ENCODE results near the gene PCDHA9.
"Not testable (repeated sequence)": the region's sequence is repeated elsewhere in the genome, so short reads cannot be mapped to it uniquely, and the experiment has no call there.

The PCDHA9 gene

GRCh38 chr5:140827704-140828361 is 20.3 kb upstream of the PCDHA9 start, which contains the start of gene PCDHA6:
Gene PCDHA6, plus strand, starts transcription at chr5:140827960. Its CDS starts 132 bp downstream, at chr5:140828092.
- peak; percentile 49 for TF ChIP-seq CTCF (IDR thresholded peaks at IDR 0.05; ENCODE audit: control insufficient read depth, insufficient read depth, low read depth, low read length, missing control alignments)
- H3K4me3 ChIP-seq (ENCODE audit: control insufficient read depth, low read depth, low read length), result peak within 1 kb of the TSS; percentile 41
- DNase-seq (ENCODE audit: low read depth), result no peak

DNA sequence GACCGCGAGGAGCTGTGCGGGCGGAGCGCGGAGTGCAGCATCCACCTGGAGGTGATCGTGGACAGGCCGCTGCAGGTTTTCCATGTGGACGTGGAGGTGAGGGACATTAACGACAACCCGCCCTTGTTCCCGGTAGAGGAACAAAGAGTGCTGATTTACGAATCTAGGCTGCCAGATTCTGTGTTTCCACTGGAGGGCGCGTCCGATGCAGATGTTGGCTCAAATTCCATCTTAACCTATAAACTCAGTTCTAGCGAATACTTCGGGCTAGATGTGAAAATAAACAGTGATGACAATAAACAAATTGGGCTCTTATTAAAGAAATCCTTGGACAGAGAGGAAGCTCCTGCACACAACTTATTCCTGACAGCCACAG is 19.8 kb upstream of the PCDHA9 start:
- DNase-seq (ENCODE audit: low read depth), result no peak
- peak; percentile 32 for TF ChIP-seq CTCF (IDR thresholded peaks at IDR 0.05; ENCODE audit: control insufficient read depth, insufficient read depth, low read depth, low read length, missing control alignments)
- H3K4me3 ChIP-seq (ENCODE audit: control insufficient read depth, low read depth, low read length), result peak overlapping the region; percentile 41

DNA sequence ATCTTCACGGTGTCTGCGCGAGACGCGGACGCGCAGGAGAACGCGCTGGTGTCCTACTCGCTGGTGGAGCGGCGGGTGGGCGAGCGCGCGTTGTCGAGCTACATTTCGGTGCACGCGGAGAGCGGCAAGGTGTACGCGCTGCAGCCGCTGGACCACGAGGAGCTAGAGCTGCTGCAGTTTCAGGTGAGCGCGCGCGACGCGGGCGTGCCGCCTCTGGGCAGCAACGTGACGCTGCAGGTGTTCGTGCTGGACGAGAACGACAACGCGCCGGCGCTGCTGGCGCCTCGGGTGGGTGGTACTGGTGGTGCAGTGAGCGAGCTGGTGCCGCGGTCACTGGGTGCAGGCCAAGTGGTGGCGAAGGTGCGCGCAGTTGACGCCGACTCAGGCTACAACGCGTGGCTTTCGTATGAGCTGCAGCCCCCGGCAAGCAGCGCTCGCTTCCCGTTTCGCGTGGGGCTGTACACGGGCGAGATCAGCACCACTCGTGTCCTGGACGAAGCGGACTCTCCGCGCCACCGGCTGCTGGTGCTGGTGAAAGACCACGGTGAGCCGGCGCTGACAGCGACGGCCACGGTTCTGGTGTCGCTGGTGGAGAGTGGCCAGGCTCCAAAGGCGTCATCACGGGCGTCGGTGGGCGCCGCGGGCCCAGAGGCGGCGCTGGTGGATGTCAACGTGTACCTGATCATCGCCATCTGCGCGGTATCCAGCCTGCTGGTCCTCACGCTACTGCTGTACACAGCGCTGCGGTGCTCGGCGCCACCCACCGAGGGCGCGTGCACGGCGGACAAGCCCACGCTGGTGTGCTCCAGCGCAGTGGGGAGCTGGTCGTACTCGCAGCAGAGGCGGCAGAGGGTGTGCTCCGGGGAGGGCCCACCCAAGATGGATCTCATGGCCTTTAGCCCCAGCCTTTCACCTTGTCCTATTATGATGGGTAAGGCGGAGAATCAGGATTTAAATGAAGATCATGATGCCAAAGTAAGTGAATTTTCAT is 18.4 kb upstream of the PCDHA9 start:
- H3K4me3 ChIP-seq (ENCODE audit: control insufficient read depth, low read depth, low read length); DNase-seq (ENCODE audit: low read depth): not testable (repeated sequence)

DNA sequence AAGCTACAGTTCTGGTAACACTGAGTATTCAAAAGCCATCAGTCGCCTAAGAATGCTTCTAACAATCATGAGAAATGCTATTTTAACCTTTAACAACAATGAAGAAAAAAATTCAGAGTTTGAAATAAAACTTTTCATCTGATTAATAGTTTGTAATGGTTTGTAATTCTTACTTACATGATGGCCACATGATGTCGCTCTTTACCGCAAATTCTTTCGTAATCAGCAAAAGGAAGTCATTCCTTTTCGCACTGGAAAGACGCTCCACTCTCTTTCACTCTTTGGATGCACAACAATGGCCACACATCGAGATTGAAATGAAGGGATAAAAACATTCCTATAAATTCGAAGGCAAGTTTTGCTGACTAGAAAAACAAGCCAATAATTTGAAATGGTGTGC is 14.2 kb upstream of the PCDHA9 start, which contains the start of gene PCDHA7:
PCDHA7 (plus strand) TSS at position 277 of the 400 bp plus-strand sequence; CDS start at position 392, 115 bp downstream.
- TF ChIP-seq CTCF (IDR thresholded peaks at IDR 0.05; ENCODE audit: control insufficient read depth, insufficient read depth, low read depth, low read length, missing control alignments), result no peak
- peak within 1 kb of the TSS; percentile 24 for H3K4me3 ChIP-seq (ENCODE audit: control insufficient read depth, low read depth, low read length)
- no peak for DNase-seq (ENCODE audit: low read depth)

- DNase-seq (ENCODE audit: low read depth), result not testable (repeated sequence)
- H3K4me3 ChIP-seq (ENCODE audit: control insufficient read depth, low read depth, low read length), result peak overlapping the region; percentile 24
These were observed 13.7 kb upstream of the PCDHA9 start for GRCh38 chr5:140834439-140835008.

GRCh38 chr5:140835622-140836510 is 12.3 kb upstream of the PCDHA9 start:
- no peak for TF ChIP-seq CTCF (IDR thresholded peaks at IDR 0.05; ENCODE audit: control insufficient read depth, insufficient read depth, low read depth, low read length, missing control alignments)
- DNase-seq (ENCODE audit: low read depth), result no peak
- no peak overlapping the region for H3K4me3 ChIP-seq (ENCODE audit: control insufficient read depth, low read depth, low read length)

Measured in AG09309 (cell line).